Hepatocyte (in vitro differentiated cells): ENCODE measurements around the gene SYT2. TPM values are rescaled to one million over a fixed set of nuclear protein-coding genes. Genes with fewer than 3 reads are reported as not detected.

Experiments used
- DNase-seq: peaks from one replicate; pipeline ENCODE4 v3.0.0-alpha.2; 2016; ENCODE audit warnings: low spot score
- H2AFZ ChIP-seq: fragments of 200-600 bp; sonication (generic); 2 replicates; pipeline ENCODE4 v1.6.0; 2016; ENCODE audit warnings: antibody characterized with exemption, mild to moderate bottlenecking
- H3K27ac ChIP-seq: fragments of 200-600 bp; sonication (generic); 2 replicates; pipeline ENCODE4 v1.5.1; 2016; ENCODE audit warnings: mild to moderate bottlenecking
- H3K27me3 ChIP-seq: fragments of 200-600 bp; sonication (generic); 2 replicates; pipeline ENCODE4 v1.6.1; 2016
- H3K36me3 ChIP-seq: fragments of 200-600 bp; sonication (generic); replicated peaks from 2 replicates; pipeline ENCODE4 v1.5.1; 2016; ENCODE audit warnings: low read depth; ENCODE audit not compliant: insufficient read depth
- H3K4me1 ChIP-seq: fragments of 200-600 bp; sonication (generic); 2 replicates; pipeline ENCODE4 v1.5.1; 2016; ENCODE audit warnings: mild to moderate bottlenecking, moderate library complexity; ENCODE audit not compliant: insufficient read depth
- H3K4me2 ChIP-seq: fragments of 200-600 bp; sonication (generic); 2 replicates; pipeline ENCODE4 v1.6.0; 2016
- H3K4me3 ChIP-seq: fragments of 200-600 bp; sonication (generic); 2 replicates; pipeline ENCODE4 v1.5.1; 2016; ENCODE audit warnings: mild to moderate bottlenecking
- H3K79me2 ChIP-seq: fragments of 200-600 bp; sonication (generic); 2 replicates; pipeline ENCODE4 v1.6.0; 2017; ENCODE audit warnings: mild to moderate bottlenecking
- H3K9me2 ChIP-seq: fragments of 200-600 bp; sonication (generic); replicated peaks from 2 replicates; pipeline ENCODE4 v1.6.0; 2017; ENCODE audit warnings: mild to moderate bottlenecking; ENCODE audit not compliant: insufficient read depth
- H3K9me3 ChIP-seq: fragments of 200-600 bp; sonication (generic); 2 replicates; pipeline ENCODE4 v1.5.1; 2016; ENCODE audit warnings: low read depth, mild to moderate bottlenecking
- H4K20me1 ChIP-seq: fragments of 200-600 bp; sonication (generic); 2 replicates; pipeline ENCODE4 v1.6.0; 2016; ENCODE audit warnings: mild to moderate bottlenecking; ENCODE audit not compliant: insufficient read depth, poor library complexity, severe bottlenecking
- EZH2 ChIP-seq: fragments of 200-600 bp; sonication (generic); IDR thresholded peaks from 2 replicates; pipeline ENCODE4 v1.6.1; 2016; ENCODE audit warnings: antibody characterized with exemption, mild to moderate bottlenecking, borderline replicate concordance
- EZH2phosphoT487 ChIP-seq: fragments of 200-600 bp; sonication (generic); IDR thresholded peaks from one replicate; pipeline ENCODE4 v1.6.1; 2018; ENCODE audit warnings: antibody characterized with exemption, mild to moderate bottlenecking, low read depth, moderate library complexity; ENCODE audit not compliant: unreplicated experiment, severe bottlenecking
- WGBS: methylation state at CpG from one replicate; pipeline ENCODE4 v1.1.6; 2016; ENCODE audit warnings: low lambda C conversion rate; ENCODE audit errors: missing lambda C conversion rate; 5-methylcytosine and 5-hydroxymethylcytosine counted together
- polyA plus RNA-seq: library from polyadenylated mRNA; unstranded; fragments of >200 nt; fragmentation: Nextera tagmentation; extraction: Ambion mirVana; gene quantifications from 2 replicates; pipeline ENCODE4 v1.2.1, GENCODE V29; 2016
- total RNA-seq: library from RNA; depleted of rRNA; stranded (reverse); fragments of >200 nt; gene quantifications from 2 replicates; pipeline ENCODE4 v1.2.3, GENCODE V29; 2014
- TF ChIP-seq, protein P1 (sequence below): fragments of 200-600 bp; sonication (generic); IDR thresholded peaks from 2 replicates; pipeline ENCODE4 v1.5.1; 2016; ENCODE audit warnings: antibody characterized with exemption, mild to moderate bottlenecking; ENCODE audit not compliant: poor library complexity

Gene SYT2
- total and polyA plus RNA-seq, 2 experiments from 2014 or later: 0.81 to 0.90 TPM

DNA sequence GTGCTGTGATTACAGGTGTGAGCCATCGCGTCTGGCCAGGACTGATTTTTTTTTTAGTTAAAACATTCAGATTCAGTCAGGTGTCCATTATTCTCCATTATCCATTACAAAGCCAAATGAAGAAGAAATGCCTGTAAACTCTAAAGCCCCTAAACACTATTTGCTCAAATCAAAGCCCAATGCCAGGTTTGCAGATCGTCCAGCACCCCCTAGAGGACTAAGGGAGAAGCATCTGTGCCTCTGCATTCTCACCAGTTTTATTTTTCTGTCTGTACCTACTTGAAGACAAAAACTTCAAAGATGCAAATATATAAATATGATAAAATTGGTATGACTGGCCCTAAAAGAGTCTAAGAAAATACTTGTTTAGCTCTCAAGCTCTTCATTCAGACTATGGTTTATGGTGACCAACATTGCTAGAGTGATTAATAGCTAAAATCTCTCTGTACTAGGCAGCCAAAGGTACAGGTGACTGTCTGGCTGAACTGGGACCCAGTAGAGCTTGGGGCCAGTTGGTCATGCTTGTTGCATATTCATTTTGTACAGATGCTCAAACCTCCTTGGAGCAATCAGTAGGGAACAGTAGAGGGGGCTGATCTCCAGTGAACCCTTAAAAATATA is 138.4 kb downstream of the SYT2 start:
- Histone ChIP-seq H4K20me1 (no peaks in the 10 kb centered on the region), H3K27me3 (no peaks in the 10 kb centered on the region), H3K27ac (no peak overlapping the region), H3K4me1 (peaks cover 16% of the 10 kb centered on the region), H3K79me2 (no peaks in the 10 kb centered on the region), H3K9me2 (no peaks in the 10 kb centered on the region), H3K36me3 (no peaks in the 10 kb centered on the region), H3K4me3 (no peak overlapping the region), H3K4me2 (no peak overlapping the region), H3K9me3 (no peaks in the 10 kb centered on the region), H2AFZ (no peak overlapping the region)
- peak; percentile 61 for DNase-seq
- WGBS: 55% methylated on average over 3 of the region's 3 CpGs
- TF ChIP-seq, protein P1, sequence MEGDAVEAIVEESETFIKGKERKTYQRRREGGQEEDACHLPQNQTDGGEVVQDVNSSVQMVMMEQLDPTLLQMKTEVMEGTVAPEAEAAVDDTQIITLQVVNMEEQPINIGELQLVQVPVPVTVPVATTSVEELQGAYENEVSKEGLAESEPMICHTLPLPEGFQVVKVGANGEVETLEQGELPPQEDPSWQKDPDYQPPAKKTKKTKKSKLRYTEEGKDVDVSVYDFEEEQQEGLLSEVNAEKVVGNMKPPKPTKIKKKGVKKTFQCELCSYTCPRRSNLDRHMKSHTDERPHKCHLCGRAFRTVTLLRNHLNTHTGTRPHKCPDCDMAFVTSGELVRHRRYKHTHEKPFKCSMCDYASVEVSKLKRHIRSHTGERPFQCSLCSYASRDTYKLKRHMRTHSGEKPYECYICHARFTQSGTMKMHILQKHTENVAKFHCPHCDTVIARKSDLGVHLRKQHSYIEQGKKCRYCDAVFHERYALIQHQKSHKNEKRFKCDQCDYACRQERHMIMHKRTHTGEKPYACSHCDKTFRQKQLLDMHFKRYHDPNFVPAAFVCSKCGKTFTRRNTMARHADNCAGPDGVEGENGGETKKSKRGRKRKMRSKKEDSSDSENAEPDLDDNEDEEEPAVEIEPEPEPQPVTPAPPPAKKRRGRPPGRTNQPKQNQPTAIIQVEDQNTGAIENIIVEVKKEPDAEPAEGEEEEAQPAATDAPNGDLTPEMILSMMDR: peak; percentile 78
- TF ChIP-seq EZH2phosphoT487: no peak

DNA sequence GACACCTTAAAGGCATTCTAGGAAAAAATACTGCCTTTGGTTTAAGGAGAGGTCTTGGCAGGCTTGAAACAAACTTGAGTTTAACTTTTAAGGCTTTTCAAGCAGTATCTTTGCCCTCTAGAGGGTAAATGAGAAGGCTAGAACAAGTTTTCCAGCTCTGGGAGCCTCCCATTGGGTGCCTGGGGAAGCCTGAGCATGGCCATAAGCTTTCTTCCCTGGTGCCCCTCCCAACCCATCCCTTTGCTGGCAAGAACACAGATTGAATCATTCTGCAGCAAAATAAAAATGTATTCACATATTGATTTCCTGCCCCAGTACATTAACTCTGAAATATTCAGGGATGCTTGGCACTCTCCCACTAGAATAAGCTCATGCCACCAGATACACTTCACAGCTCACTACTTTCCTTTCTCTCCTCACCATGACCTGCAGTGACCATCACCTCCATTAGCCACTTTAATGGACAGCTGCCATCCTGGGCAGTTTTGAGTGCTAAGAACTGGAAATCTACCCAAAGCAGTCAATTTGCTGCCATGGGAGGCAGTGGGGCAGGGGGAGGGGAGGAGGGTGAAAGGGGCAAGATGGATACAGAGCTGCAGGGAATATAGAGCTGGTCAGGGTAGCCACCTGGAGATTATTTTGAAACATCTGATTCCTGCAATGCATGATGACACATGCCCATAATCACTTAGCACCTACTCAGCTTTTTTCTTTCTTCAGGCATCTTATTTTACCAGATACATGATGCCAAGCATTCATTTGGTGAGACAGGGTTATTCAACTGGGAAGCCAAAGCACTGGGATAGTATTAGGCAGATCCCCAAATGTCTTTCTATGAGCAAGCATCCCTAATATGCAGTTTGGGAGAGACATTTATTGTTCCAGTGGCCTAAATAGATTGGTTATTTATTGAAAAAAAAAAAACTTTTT is 140.6 kb downstream of the SYT2 start:
- Histone ChIP-seq H3K79me2 (no peaks in the 10 kb centered on the region), H3K36me3 (no peaks in the 10 kb centered on the region), H3K4me1 (peaks cover 12% of the 10 kb centered on the region), H3K9me2 (no peaks in the 10 kb centered on the region), H3K27ac (peak overlapping the region; percentile 65), H3K9me3 (no peaks in the 10 kb centered on the region), H3K4me3 (no peak overlapping the region), H3K27me3 (no peaks in the 10 kb centered on the region), H4K20me1 (no peaks in the 10 kb centered on the region), H3K4me2 (peak overlapping the region; percentile 45), H2AFZ (no peak overlapping the region)
- TF ChIP-seq, protein P1: no peak
- no peak for TF ChIP-seq EZH2phosphoT487
- no peak for TF ChIP-seq EZH2
- DNase-seq: no peak

DNA sequence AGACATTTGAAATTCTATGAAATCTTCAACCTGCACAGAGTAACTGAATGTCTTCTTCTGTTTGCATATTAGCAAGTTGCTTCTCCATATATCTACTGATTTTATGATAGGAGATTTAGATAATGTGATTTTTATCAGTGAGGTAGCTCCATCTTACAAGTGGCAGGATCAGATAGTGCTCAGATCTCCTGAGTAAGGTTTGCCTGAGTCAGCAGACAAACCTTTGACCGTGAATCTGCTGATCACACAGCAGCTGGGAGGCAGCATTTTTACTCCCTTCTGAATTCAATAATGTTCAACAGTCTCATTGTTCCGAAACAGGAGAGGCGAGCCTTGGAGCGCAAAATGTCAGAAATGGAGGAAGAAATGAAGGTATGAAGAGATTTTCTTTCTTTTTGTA is 141.4 kb downstream of the SYT2 start:
- H4K20me1 ChIP-seq: no peaks in the 10 kb centered on the region
- no peaks in the 10 kb centered on the region for H3K9me2 ChIP-seq
- no peak overlapping the region for H2AFZ ChIP-seq
- H3K4me2 ChIP-seq: peak overlapping the region; percentile 45
- no peaks in the 10 kb centered on the region for H3K27me3 ChIP-seq
- H3K36me3 ChIP-seq: no peaks in the 10 kb centered on the region
- WGBS: 55% methylated on average over 4 of the region's 4 CpGs
- TF ChIP-seq, protein P1: no peak
- no peak for TF ChIP-seq EZH2
- TF ChIP-seq EZH2phosphoT487: no peak
- H3K27ac ChIP-seq: peak overlapping the region; percentile 65
- H3K4me1 ChIP-seq: peaks cover 12% of the 10 kb centered on the region
- no peaks in the 10 kb centered on the region for H3K79me2 ChIP-seq
- no peaks in the 10 kb centered on the region for H3K9me3 ChIP-seq
- peak; percentile 41 for DNase-seq
- no peak overlapping the region for H3K4me3 ChIP-seq
